ENCODE measurements around the gene CCDC192.

GRCh38 chr5:127777957-127778356, 74.8 kb downstream of the CCDC192 start:
- TF ChIP-seq ARNT (IDR thresholded peaks at IDR 0.05) (no peak), ZNF384 (IDR thresholded peaks at IDR 0.05) (no peak), FOXM1 (IDR thresholded peaks at IDR 0.05; ENCODE audit: borderline replicate concordance) (no peak)

All from HEK293T (cell line).